Fibroblast of peridontal ligament (primary cell): Measurements from ENCODE around the gene SLC26A2.

Experiments used
- DNase-seq: peaks from one replicate; pipeline ENCODE4 v3.0.0-alpha.2; 2010; ENCODE audit errors: extremely low read depth

The SLC26A2 gene

GRCh38 chr5:149960272-149961185 is at the start of gene SLC26A2:
TSS of gene SLC26A2 (plus strand) at chr5:149960758. CDS start at chr5:149977653, 16,895 bp downstream.
- DNase-seq, result peak; percentile 96

GRCh38 chr5:149911031-149911430 is 49.5 kb upstream of the SLC26A2 start:
- no peak for DNase-seq

GRCh38 chr5:149912226-149912871 is 48.2 kb upstream of the SLC26A2 start:
- DNase-seq, result no peak

- DNase-seq, result no peak
Measured at GRCh38 chr5:149913436-149914419, 46.8 kb upstream of the SLC26A2 start.

- no peak for DNase-seq
Measured at GRCh38 chr5:149915392-149916260, 44.9 kb upstream of the SLC26A2 start.

- no peak for DNase-seq
Measured at GRCh38 chr5:149916334-149917072, 44.1 kb upstream of the SLC26A2 start.

- no peak for DNase-seq
Measured at GRCh38 chr5:149917073-149917676, 43.4 kb upstream of the SLC26A2 start.

GRCh38 chr5:149921597-149921996 is 39.0 kb upstream of the SLC26A2 start:
- no peak for DNase-seq

- DNase-seq, result no peak
Measured at GRCh38 chr5:149922950-149923349, 37.6 kb upstream of the SLC26A2 start.

GRCh38 chr5:149924486-149924885 is 36.1 kb upstream of the SLC26A2 start:
- peak; percentile 58 for DNase-seq

GRCh38 chr5:149930043-149930748 is 30.4 kb upstream of the SLC26A2 start:
- peak; percentile 49 for DNase-seq

GRCh38 chr5:149930749-149931574 is 29.6 kb upstream of the SLC26A2 start:
- DNase-seq, result no peak

- DNase-seq, result no peak
Measured at GRCh38 chr5:149931992-149932436, 28.5 kb upstream of the SLC26A2 start.

- DNase-seq, result no peak
Measured at GRCh38 chr5:149932445-149933350, 27.9 kb upstream of the SLC26A2 start.

- no peak for DNase-seq
Measured at GRCh38 chr5:149935431-149935901, 25.1 kb upstream of the SLC26A2 start.

GRCh38 chr5:149936044-149936699 is 24.4 kb upstream of the SLC26A2 start:
- DNase-seq, result no peak
